Motor neuron (in vitro differentiated cells): ENCODE results near the gene DKK2. TPM values are rescaled to one million over a fixed set of nuclear protein-coding genes. Genes with fewer than 3 reads are reported as not detected.

Experiments
- ATAC-seq, 8 experiments: fragments of 200-7000 bp; cut with Tn5 transposase; replicated peaks in 6 of 8; 2 replicates each; pipeline ENCODE4 v1.8.0; 2021; ENCODE audit warnings: mild to moderate bottlenecking in 8 of 8, moderate library complexity in 8 of 8
- H3K27ac ChIP-seq, 2 donors: fragments of 250-450 bp; sonication (Bioruptor Pico); 2 replicates each; pipeline ENCODE4 v1.9.0; 2021; ENCODE audit warnings: antibody characterized with exemption in 2 of 2, mild to moderate bottlenecking in 2 of 2, moderate library complexity in 1 of 2
- H3K4me1 ChIP-seq, 2 donors: fragments of 250-450 bp; sonication (Bioruptor Pico); replicated peaks in 1 of 2; 2 replicates each; pipeline ENCODE4 v1.6.1; 2021; ENCODE audit warnings: antibody characterized with exemption in 2 of 2, mild to moderate bottlenecking in 2 of 2, moderate library complexity in 1 of 2
- H3K4me3 ChIP-seq, 5 donors: fragments of 250-450 bp; sonication (Bioruptor Pico); 2 replicates each; pipeline ENCODE4 v1.9.0; 2021; ENCODE audit warnings: antibody characterized with exemption in 5 of 5, mild to moderate bottlenecking in 5 of 5, moderate library complexity in 4 of 5
- WGBS, 10 experiments: fragments of 450-650 bp; shearing (Covaris generic); methylation state at CpG; one replicate each; pipeline ENCODE4 v1.0.0; 2022; 5-methylcytosine and 5-hydroxymethylcytosine counted together
- in situ Hi-C, 9 experiments: fragments of 400-800 bp; cut with MboI; loops; one replicate each; pipeline ENCODE4 v1.15.0; 2021; ENCODE audit warnings: low sequenced_read_pairs in 9 of 9, low pct_unique_long_range_greater_than_20kb in 2 of 9; ENCODE audit not compliant: unreplicated experiment in 9 of 9
- total RNA-seq, 8 experiments: library from RNA; unstranded; fragments of 300-600 nt; gene quantifications; 2 replicates each; pipeline versions ENCODE4 v1.2.3 to v1.2.4, GENCODE V29; 2022

The DKK2 gene
- total RNA-seq, 8 experiments from 2014 or later, result 0.09 to 12.0 (median 0.54) TPM

- WGBS, 10 experiments, result 8 to 89% (median 44%) methylated on average over 1 to 2 of the region's 2 CpGs; no CpG with 5 or more reads in 2 of the 10 experiments
- in situ Hi-C loops, result no loop called here
- no peak overlapping the region for H3K4me3 ChIP-seq
- no peak for ATAC-seq
- H3K4me1 ChIP-seq, result no peaks in the 10 kb centered on the region
- H3K27ac ChIP-seq, result no peak overlapping the region
These were observed 39.6 kb downstream of the DKK2 start for GRCh38 chr4:106996490-106996889.

GRCh38 chr4:106993827-106994226 is 42.3 kb downstream of the DKK2 start:
- Histone ChIP-seq H3K27ac (no peak overlapping the region), H3K4me1 (no peaks in the 10 kb centered on the region), H3K4me3 (no peak overlapping the region)
- in situ Hi-C loops, result no loop called here
- WGBS, 10 experiments, result 10 to 100% (median 83%) methylated on average over 2 to 4 of the region's 4 CpGs; no CpG with 5 or more reads in 1 of the 10 experiments
- ATAC-seq, result peak in 2 of 8 experiments; percentile 29 to 47

GRCh38 chr4:106987311-106987710 is 48.8 kb downstream of the DKK2 start:
- 0 to 94% (median 61%) methylated on average over 1 to 2 of the region's 2 CpGs for WGBS, 10 experiments
- in situ Hi-C loops, result no loop called here
- Histone ChIP-seq H3K4me1 (peaks cover 6 to 9% of the 10 kb centered on the region in 2 donors), H3K27ac (no peak overlapping the region), H3K4me3 (no peak overlapping the region)
- peak in 2 of 8 experiments; percentile 13 to 67 for ATAC-seq

- no peak overlapping the region for H3K27ac ChIP-seq
- in situ Hi-C loops, result no loop called here
- H3K4me3 ChIP-seq, result no peak overlapping the region
- peaks cover 6 to 9% of the 10 kb centered on the region in 2 donors for H3K4me1 ChIP-seq
- peak; percentile 73 to 99 (median 93) for ATAC-seq
- WGBS, 10 experiments, result 0 to 88% (median 25%) methylated on average over 1 of the region's 1 CpG; no CpG with 5 or more reads in 1 of the 10 experiments
These were observed 49.6 kb downstream of the DKK2 start for GRCh38 chr4:106986486-106986885.

- Histone ChIP-seq H3K27ac (no peak overlapping the region), H3K4me3 (no peak overlapping the region), H3K4me1 (peaks cover 6 to 9% of the 10 kb centered on the region in 2 donors)
- ATAC-seq, result peak in 1 of 8 experiments; percentile 36
- in situ Hi-C loops, result no loop called here
- 44 to 97% (median 88%) methylated on average over 1 to 3 of the region's 3 CpGs for WGBS, 10 experiments
These were observed 50.3 kb downstream of the DKK2 start for GRCh38 chr4:106985830-106986229.

GRCh38 chr4:106982711-106983211 is 53.4 kb downstream of the DKK2 start:
- peaks cover 6 to 9% of the 10 kb centered on the region in 2 donors for H3K4me1 ChIP-seq
- 80 to 100% (median 93%) methylated on average over 1 of the region's 1 CpG; no CpG with 5 or more reads in 1 of the 10 experiments for WGBS, 10 experiments
- no peak for ATAC-seq
- no peak overlapping the region for H3K4me3 ChIP-seq
- no peak overlapping the region for H3K27ac ChIP-seq
- in situ Hi-C loops, result no loop called here

- Histone ChIP-seq H3K27ac (no peak overlapping the region), H3K4me3 (no peak overlapping the region), H3K4me1 (peaks cover 4% of the 10 kb centered on the region in 2 donors)
- in situ Hi-C loops, result no loop called here
- no peak for ATAC-seq
These were observed 54.7 kb downstream of the DKK2 start for GRCh38 chr4:106981431-106981830.

- Histone ChIP-seq H3K4me1 (no peaks in the 10 kb centered on the region), H3K4me3 (no peak overlapping the region), H3K27ac (no peak overlapping the region)
- in situ Hi-C loops, result no loop called here
- 41 to 100% (median 88%) methylated on average over 1 to 4 of the region's 4 CpGs for WGBS, 10 experiments
- ATAC-seq, result no peak
These were observed 56.6 kb downstream of the DKK2 start for GRCh38 chr4:106979476-106979875.

GRCh38 chr4:106978046-106978774 is 57.9 kb downstream of the DKK2 start:
- no peaks in the 10 kb centered on the region for H3K4me1 ChIP-seq
- no peak overlapping the region for H3K27ac ChIP-seq
- 26 to 100% (median 72%) methylated on average over 1 to 6 of the region's 14 CpGs; no CpG with 5 or more reads in 3 of the 10 experiments for WGBS, 10 experiments
- H3K4me3 ChIP-seq, result no peak overlapping the region
- in situ Hi-C loops, result no loop called here
- ATAC-seq, result peak in 1 of 8 experiments; percentile 18

GRCh38 chr4:106971636-106972035 is 64.5 kb downstream of the DKK2 start:
- H3K4me3 ChIP-seq, result no peak overlapping the region
- in situ Hi-C loops, result no loop called here
- peak in 2 of 8 experiments; percentile 21 to 28 for ATAC-seq
- no peak overlapping the region for H3K27ac ChIP-seq
- H3K4me1 ChIP-seq, result peaks cover 0 to 10% of the 10 kb centered on the region in 2 donors
- WGBS, 10 experiments, result 0 to 100% (median 48%) methylated on average over 1 of the region's 1 CpG; no CpG with 5 or more reads in 2 of the 10 experiments

GRCh38 chr4:106967892-106968291 is 68.2 kb downstream of the DKK2 start:
- H3K4me1 ChIP-seq, result peaks cover 0 to 10% of the 10 kb centered on the region in 2 donors
- WGBS, 10 experiments, result 7 to 100% (median 71%) methylated on average over 1 to 2 of the region's 2 CpGs
- no peak overlapping the region for H3K27ac ChIP-seq
- ATAC-seq, result no peak
- in situ Hi-C loops, result no loop called here
- H3K4me3 ChIP-seq, result no peak overlapping the region

GRCh38 chr4:106953036-106953705 is 82.9 kb downstream of the DKK2 start:
- ATAC-seq, result peak in 1 of 8 experiments; percentile 37
- Histone ChIP-seq H3K4me1 (no peaks in the 10 kb centered on the region), H3K4me3 (no peak overlapping the region), H3K27ac (no peak overlapping the region)
- in situ Hi-C loops, result no loop called here
- 14 to 83% (median 41%) methylated on average over 1 to 3 of the region's 3 CpGs for WGBS, 10 experiments

GRCh38 chr4:106951891-106952290 is 84.2 kb downstream of the DKK2 start:
- WGBS, 10 experiments, result 36 to 100% (median 90%) methylated on average over 1 to 2 of the region's 2 CpGs; no CpG with 5 or more reads in 1 of the 10 experiments
- in situ Hi-C loops, result no loop called here
- H3K27ac ChIP-seq, result no peak overlapping the region

More at GRCh38 chr4:106951891-106952290, 84.2 kb downstream of the DKK2 start:
- Histone ChIP-seq H3K4me3 (no peak overlapping the region), H3K4me1 (no peaks in the 10 kb centered on the region)
- ATAC-seq, result no peak
